Ramos (cell line): ENCODE data around the gene TBC1D5.

Experiments
- in situ Hi-C: fragments of 300-500 bp; cut with MboI; formaldehyde crosslinking; loops from one replicate; pipeline ENCODE4 v1.14.3; 2022; ENCODE audit warnings: low sequenced_read_pairs; ENCODE audit not compliant: unreplicated experiment

The TBC1D5 gene

GRCh38 chr3:17166369-17166768 is 576.1 kb downstream of the TBC1D5 start:
- in situ Hi-C loops = no loop called here

DNA sequence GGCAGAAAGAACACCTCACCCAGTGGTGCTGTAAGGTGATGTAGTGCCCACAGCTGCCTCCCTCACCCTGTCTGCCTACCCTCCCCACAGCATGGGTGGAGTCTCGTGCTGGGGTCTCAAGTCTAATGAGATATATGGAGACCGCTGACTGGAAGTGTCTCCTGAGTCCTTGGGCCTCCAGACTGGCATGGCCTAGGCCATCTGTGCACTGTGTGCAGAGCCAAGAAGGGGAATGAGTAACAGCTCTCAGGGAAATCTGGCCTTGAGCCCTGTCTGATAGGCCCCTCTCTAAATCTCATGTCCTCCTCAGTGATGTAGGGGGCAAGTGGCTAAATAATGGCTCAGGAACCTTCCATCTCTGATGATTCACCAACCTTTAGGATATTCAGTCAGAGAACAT is 580.3 kb downstream of the TBC1D5 start:
- in situ Hi-C loops = no loop called here

- in situ Hi-C loops = no loop called here
These were observed 581.8 kb downstream of the TBC1D5 start for GRCh38 chr3:17160597-17160996.

- in situ Hi-C loops = no loop called here
These were observed 583.3 kb downstream of the TBC1D5 start for GRCh38 chr3:17158941-17159682.

GRCh38 chr3:17157713-17158112 is 584.7 kb downstream of the TBC1D5 start:
- in situ Hi-C loops = no loop called here

DNA sequence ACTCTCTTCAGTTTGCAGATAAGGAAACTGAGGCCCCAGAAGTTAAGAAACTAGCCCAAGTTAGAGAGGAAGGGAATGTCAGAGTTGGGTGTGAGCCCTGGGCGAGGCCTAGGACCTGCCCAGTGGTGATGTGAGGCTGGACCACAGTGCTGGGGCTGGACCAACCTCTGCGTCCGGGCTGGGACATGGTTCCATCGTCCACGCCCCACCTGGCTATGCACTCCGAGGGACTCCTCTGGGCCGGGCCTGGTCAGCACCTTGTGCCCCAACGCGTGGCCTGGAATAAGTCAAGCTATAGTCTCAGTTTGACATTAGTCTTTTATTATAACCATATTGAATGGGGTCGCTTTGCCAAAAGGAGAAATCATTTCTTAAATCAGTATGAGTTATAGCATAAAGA is 585.6 kb downstream of the TBC1D5 start:
- in situ Hi-C loops = no loop called here

DNA sequence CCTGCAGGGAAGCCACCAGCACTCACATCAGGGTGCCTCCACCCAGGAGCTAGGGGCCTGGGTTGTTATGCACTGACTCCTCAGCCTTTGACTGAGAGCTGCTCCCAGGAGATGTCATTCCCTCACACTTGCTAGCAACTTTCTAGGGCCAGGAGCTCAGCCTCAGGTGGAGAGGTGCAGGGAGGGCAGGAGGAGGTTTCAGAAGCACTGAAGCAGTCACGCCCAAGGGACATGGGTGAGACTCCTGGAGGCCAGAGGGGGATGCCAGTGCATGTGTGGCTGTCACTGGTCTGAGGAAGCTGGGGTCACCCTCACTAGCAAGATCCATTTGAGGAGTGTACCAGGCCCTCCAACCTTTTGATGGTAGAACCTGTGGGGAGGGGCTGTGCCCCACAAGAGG is 586.5 kb downstream of the TBC1D5 start:
- in situ Hi-C loops = no loop called here

DNA sequence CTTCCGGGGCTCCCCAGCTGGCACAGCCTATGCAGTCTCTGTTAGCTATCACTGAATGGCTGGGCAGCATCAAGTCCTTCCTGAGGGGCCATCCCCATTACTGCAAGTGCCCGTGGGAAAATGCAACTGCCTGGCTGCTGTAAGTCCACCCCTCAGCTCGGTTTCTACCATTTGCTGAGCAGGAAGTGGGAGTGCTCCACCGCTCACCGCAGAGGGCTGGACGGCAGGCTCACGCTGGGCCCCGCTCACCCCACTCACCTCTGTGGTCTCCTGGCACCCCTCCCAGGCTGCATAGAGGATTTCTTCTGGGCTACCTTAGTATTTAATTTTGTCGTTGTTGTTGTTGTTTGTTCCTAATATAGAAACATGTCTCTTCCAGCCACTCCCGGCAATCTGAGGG is 587.5 kb downstream of the TBC1D5 start:
- in situ Hi-C loops = no loop called here

GRCh38 chr3:17154221-17154620 is 588.2 kb downstream of the TBC1D5 start:
- in situ Hi-C loops = no loop called here

- in situ Hi-C loops = no loop called here
These were observed 589.2 kb downstream of the TBC1D5 start for GRCh38 chr3:17153209-17153608.

GRCh38 chr3:17151598-17152373 is 590.6 kb downstream of the TBC1D5 start:
- in situ Hi-C loops = no loop called here

GRCh38 chr3:17149076-17149475 is 593.4 kb downstream of the TBC1D5 start:
- in situ Hi-C loops = no loop called here

DNA sequence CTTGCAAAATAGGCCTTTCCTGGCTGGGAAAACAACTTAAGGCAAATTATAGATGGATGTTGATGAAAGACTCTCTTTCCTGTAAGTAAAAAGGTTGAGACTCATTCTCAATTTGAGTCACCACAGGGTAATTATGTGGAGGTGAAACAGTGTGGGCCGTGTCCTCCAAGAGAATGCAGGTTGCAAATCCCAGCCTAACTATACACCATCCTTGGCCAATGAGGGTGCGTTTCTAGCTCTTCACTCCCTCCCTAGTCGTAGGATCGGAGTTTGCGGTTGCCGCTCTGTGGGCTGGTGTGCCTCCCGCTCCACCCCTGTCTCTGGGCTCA is 597.8 kb downstream of the TBC1D5 start:
- in situ Hi-C loops = no loop called here

DNA sequence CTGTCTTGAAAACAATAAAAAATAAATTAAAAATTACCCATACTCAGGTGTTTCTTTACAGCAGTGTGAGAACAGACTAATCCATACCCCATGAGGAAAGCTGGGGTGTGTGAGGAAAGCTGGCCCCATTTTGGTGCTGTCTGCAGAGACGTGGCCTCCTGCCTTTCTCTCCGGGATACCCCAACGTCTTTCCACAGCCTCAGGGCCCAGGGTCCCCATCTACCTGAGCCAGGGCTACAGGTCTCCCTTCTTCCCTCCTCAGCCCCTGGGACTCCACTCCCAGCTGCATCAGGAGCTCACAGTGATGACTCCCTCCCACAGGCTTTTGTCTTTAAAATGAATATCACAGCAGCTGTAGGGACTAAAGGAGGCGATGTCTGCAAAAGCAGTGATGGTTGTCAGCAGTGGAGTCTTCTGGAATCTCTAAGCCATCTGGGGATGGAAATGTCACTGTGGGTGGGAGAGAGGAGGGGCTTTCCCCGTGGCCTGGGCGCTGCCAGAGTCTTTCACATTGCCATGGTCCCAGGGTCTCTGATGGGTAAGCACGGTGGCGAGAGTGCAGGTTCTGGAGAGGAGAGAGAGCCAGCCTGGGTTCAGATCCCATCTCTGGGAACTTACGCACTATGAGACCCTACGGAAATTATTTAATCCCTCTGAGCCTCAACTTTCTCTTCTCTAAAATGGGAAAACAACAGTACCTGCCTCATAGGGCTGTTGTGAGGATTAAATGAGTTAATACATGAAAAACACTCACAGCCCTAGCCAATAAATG is 598.4 kb downstream of the TBC1D5 start:
- in situ Hi-C loops = no loop called here

GRCh38 chr3:17142516-17142915 is 599.9 kb downstream of the TBC1D5 start:
- in situ Hi-C loops = no loop called here

GRCh38 chr3:17141699-17142098 is 600.7 kb downstream of the TBC1D5 start:
- in situ Hi-C loops = no loop called here

DNA sequence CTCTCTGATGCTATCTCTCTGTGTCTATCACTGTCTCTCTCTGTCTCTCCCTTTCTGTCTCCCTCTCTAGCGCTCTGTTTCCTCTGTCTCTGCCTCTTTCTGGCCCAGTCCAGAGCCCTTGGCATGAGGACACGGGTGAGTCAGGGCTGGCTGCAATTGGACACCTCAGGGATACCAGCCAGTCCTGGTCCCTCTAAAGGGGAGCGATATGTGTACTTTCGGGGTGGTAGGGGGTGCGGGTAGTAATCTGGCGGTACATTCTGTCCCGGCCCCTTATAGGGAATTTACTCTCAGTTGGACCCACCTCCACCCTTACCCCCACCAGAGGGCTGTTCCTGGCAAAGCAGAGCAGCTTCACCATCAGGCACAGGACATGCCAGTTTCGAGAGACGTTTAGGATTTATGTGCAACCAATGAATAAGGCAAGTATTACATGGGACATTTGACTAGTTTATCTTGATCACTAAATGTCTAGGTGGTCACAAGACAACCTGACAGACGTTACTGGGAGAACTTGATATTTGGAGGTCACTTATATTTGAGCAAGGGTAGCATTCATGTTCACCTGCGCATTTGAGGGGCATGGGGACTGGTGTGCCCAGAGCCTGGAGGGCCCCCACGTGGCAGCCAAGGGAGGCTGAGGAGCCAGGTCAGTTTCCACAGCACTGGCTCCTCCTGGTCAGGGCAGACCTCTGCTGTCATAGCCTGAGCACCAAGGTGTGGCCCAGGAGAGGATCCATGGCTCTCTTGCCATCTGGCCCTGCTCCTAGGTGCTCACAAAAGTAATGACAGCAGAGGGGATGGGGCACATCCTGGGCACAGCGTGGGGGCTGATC is 601.5 kb downstream of the TBC1D5 start:
- in situ Hi-C loops = no loop called here

- in situ Hi-C loops = no loop called here
These were observed 604.0 kb downstream of the TBC1D5 start for GRCh38 chr3:17138246-17139039.

- in situ Hi-C loops = no loop called here
These were observed 605.1 kb downstream of the TBC1D5 start for GRCh38 chr3:17137321-17137826.
